GM18858 (cell line): Measurements from ENCODE around the gene COPS6.
A peak's percentile ranks its signal among the peaks of the same experiment; 100 is the strongest.

Experiments
- ATAC-seq: cut with Tn5 transposase; IDR thresholded peaks from one replicate; pipeline ENCODE4 v1.9.1; 2021; ENCODE audit not compliant: unreplicated experiment

Gene COPS6

DNA sequence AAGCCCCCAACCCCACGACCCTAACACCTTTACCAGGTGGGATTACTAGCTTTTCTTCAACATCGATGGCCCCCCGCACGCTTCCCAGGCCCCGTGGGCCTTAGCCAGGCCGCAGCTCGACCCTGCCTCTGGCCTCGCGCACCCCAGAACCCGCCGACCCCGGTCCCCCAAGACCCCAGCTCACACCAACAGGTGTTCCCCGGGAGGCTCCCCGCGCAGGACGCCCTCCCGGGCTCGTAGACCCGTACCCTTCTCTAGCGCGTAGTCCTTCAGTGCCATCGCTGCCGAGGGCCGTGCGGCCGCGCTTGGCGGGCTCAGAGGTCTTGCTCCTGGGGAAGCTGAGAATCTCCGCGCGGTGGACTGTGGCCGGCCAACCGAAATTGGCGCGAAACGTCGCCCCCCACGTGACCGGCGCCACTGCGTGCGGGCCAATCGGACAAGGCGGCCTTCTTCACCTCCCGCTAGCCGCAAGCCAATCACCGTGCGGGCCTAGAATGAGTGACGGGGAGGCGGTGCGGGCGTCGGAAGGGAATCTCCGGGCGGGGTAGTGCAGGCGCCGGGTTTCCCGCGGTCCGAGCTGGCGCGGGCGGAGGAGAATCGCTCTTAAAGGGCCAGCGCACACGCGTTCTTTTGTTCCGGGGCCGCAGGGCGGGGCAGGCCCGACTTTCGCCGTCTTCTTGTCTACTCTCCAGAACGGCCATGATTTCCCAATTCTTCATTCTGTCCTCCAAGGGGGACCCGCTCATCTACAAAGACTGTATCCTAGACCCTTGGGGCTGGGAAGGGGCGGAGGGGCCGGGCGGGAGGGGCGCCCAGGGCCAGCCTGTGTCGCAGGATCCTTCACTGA, 12.5 kb downstream of the COPS6 start, which contains the start of the genes AP4M1 and MCM7:
Gene AP4M1, plus strand, starts transcription at position 628 of the 847 bp plus-strand sequence. Its CDS starts 72 bp downstream, at position 700.
Gene MCM7, minus strand, starts transcription at position 382 of the 847 bp plus-strand sequence. Its CDS starts 103 bp downstream, at position 279.
- peak; percentile 54 for ATAC-seq

DNA sequence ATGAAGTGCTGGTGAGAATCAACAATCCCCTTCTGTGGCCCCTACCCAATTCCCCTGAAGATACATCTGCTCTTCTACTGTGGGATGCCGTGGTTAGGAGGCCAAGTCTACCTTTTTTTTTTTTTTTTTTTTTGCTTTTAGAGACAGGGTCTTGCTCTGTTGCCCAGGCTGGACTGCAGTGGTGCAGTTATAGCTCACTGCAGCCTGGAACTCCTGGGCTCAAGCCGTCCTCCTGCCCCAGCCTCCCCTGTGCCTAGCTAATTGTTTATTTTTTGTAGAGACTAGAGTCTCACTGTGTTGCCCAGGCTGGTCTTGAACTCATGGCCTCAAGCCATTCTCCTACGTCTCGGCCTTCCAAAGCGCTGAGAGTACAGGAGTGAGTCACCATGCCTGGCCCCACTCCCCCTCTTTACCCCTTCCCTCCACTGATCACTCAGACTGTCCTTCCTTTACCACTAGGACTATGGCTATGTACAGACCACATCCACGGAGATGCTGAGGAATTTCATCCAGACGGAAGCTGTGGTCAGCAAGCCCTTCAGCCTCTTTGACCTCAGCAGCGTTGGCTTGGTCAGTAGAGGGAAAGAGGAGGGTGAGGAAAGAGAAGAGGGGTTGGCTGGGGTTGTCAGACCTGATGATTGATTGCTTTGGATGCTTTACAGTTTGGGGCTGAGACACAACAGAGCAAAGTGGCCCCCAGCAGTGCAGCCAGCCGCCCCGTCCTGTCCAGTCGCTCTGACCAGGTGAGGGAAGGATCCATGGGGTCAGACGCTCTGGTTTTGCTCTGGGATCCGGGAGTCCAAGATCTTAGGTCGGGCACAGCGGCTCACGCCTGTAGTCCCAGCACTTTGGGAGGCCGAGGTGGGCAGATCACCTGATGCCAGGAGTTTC, 14.4 kb downstream of the COPS6 start:
- no peak for ATAC-seq

DNA sequence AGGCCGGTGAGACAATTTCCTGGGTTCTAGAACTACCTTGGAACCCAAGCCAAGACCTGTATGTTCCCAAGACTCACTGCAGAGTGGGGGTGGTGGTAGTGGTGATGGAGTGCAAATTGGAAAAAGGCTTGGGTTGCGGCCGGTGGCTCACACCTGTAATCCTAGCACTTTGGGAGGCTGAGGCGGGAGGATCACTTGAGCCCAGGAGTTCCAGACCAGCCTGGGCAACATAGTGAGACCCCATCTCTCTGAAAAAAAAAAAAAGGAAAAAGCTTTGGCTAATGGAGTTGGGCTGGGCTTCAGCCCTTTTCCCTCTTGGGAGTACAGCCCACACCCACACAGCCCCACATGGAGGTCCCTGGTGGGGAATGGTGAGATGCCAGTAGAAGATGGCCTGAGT, 16.8 kb downstream of the COPS6 start:
- no peak for ATAC-seq

DNA sequence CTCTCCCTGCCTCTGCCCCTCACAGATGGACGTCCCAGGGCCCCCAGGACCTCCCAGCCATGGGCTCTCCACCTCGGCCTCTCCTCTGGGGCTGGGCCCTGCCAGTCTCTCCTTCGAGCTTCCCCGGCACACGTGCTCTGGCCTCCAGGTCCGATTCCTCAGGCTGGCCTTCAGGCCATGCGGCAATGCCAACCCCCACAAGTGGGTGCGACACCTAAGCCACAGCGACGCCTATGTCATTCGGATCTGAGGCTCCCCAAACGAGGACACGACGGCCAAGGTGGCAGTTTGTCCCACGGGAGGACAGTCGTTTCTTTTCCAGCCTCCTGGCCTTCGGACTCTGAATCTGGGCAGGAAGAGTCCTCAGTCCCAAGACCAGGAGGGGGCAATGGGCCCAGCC, 17.9 kb downstream of the COPS6 start:
- ATAC-seq, result no peak

DNA sequence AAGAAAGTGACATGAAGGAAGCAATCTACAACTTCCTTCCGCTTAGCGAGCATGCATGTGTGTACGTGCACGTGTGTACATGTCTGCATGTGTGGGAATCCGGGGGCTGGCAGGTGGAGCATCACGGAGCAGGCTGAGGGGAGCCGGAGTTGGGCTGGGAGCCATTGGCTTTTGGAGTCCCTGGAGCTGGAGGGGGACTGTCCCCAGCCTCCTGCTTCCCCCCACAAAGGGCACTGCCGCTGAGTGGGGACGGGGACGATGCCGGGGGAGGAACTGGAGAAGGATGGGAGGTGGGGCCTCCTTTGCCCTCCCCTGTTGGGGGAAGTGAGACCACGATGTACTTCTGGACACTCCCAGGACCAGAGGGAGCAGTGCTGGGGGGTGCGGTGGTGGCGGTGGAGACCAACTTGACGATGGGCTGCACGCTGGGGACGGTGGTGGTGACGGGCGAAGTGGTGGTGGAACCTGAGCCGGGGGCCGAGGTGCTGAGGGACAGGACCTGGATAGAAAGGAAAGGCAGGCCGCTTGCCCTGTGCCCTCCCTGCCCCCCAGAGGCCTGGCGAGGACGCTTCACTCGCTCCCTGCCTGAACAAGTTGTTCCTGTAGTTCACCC, 18.5 kb downstream of the COPS6 start:
- ATAC-seq, result no peak

DNA sequence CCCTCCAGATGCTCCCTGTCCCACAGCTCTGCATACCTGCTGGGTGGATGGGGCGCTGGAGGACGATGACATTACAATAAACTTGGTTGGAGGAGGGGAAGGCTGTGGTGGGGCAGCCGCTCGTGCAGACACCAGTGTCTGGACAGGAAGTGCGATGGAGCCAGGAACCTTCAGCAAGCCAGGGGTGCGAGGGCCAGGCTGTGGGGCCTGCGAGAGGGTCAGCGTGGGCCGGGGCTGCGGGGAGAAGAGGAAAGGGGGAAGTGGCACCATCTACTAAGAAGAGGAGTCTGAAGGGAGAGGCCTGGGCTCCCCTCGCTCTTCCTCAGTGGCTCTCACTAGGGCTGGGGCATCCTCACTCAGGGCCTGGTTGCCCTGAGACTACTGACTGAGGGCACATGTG, 19.1 kb downstream of the COPS6 start:
- no peak for ATAC-seq

DNA sequence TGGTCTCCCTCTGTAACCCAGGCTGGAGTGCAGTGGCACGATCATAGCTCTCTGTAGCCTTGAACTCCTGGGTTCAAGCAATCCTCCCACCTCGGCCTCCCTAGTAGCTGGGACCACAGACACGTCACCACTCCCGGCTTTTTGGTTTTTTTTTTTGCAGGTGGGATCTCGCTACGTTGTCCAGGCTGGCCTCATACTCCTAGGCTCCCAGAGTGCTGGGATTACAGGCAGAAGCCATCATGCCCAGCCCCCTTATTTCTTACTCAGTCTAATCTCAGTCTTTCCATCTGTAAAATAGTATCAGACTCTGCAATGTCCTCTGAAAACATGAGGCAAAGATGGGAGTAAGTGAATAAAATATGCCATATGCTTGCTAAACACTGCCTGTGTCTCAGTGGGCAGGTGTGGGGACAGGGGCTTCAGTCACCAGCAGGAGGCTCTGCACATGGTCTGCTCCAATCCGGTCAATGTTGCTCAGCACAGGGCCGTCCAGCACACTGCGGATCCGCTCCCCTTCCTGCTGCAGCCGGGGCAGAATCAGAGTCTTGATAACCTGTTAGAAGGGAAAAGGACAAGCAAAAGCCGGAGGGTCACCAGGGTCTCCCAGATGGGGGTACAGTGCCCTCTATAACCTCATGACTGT, 20.9 kb downstream of the COPS6 start:
- ATAC-seq, result no peak

DNA sequence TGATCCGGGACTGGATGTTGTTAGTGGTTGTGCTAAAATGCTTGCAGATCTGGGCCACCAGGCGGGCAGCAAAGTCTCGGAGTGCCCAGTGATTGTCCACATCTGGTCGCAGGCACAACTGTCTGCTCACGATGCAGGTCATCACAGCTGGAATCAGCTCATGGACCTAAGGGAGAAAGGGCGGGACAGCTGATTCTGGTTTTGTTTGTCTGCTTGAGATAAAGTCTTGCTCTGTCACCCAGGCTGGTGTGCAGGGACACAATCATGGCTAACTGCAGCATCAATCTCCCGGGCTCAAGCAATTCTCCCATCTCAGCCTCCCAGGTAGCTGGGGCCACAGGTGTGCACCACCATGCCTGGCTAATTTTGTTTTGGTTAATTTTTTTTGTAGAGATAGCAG, 22.4 kb downstream of the COPS6 start:
- ATAC-seq, result no peak

DNA sequence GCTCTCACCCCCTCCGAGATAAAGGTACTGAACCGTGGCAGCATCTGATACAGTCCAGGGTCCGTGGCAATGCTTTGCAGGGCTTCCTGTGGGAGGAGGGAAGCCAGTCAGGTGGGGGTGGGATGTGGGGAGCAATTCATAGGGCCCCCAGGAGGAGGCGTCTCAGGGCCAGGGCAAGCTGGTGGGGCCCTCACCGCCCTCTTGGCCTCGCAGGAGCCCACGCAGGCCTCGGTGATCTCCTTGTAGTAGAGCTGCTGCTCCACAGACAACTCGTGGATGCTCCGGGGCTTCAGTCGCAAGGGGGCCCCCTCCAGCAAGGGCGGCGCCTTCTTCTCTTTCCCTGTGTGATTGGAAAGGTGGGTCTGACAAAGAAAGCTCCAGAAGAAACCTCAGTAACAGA, 23.1 kb downstream of the COPS6 start:
- ATAC-seq, result no peak

DNA sequence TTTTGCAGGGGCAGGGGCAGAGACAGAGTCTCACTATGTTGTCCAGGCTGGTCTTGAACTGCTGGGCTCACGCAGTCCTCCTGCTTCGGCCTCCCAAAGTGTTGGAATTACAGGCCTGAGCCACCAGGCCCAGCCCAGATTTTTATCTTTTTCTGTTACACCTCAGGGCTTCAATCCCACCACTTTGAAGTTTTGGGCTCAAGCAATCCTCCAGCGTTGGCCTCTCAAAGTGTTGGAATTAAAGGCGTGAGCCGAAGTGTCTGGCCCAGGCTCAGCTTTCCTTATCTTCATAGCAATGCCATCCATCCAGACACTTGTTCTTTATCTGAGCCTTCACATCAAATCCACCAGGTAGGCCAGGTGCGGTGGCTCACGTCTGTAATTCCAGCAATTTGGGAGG, 26.3 kb downstream of the COPS6 start:
- no peak for ATAC-seq

DNA sequence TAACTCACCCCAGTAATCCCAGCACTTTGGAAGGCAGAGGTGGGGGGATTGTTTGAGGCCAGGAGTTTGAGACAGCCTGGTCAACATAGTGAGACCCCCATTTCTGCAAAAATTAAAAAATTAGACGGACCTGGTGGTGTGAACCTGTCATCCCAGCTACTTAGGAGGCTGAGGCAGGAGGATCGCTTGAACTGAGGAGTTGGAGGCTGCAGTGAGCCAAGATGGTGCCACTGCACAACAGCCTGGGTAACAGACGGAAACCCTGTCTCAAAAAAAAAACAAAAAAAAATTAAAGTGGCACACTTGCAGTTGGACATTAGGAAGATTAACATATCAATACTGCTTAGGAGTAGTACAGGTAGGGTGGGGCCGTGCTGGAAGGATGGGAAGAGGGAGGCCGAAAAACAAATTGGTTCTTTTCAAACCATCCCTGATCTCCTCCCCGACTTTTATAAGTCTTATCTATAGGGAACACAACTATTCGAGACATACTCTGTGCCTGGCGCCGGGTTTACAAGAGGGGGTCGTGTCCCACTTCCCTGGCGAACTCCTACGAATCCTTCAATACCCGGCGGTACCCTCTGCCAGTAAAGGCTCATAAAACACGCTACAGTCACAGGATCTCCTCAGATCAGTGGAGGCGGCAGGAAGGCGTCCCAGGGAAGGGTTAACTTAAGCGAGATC, 29.8 kb downstream of the COPS6 start:
- ATAC-seq, result no peak

DNA sequence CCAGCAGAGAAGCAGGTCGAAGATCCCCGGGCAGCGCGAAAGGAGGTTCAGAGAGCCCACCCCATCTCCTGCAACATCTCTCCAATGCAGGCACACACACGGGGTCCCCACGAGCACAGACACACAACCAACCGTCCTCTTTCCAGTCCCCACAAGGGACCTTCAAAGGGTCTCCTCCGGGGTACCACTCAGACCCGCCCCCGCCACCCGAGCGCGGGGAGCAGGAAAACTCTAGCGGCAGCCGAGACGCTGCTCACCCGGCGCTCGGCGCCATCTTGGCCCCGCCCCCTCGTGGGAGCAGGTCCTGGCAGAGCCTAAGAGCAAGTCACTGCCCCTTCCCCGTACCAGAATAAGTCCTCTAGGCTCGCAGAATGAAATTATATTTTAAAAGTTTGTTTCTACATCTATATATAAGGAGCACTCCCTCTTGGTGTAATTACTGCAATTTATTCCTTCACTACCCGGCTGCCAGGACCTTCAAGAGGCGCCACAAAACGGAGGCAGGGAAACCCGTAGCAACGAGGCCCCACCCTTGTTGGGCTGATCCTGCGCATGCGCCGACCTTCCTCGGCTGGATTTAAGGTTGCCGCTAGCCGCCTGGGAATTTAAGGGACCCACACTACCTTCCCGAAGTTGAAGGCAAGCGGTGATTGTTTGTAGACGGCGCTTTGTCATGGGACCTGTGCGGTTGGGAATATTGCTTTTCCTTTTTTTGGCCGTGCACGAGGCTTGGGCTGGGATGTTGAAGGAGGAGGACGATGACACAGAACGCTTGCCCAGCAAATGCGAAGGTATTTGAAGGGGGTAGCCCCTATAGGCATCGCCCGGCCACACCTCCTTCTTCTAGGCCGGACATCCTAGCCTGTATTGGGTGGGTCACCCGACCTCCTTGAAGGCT, 30.6 kb downstream of the COPS6 start, which contains the start of the genes CNPY4 and TAF6:
Gene CNPY4, plus strand, starts transcription at position 563 of the 898 bp plus-strand sequence. Its CDS starts 111 bp downstream, at position 674.
Gene TAF6, minus strand, starts transcription at position 287 of the 898 bp plus-strand sequence. CDS start 5,149 bp downstream, outside the sequence.
- peak; percentile 50 for ATAC-seq

DNA sequence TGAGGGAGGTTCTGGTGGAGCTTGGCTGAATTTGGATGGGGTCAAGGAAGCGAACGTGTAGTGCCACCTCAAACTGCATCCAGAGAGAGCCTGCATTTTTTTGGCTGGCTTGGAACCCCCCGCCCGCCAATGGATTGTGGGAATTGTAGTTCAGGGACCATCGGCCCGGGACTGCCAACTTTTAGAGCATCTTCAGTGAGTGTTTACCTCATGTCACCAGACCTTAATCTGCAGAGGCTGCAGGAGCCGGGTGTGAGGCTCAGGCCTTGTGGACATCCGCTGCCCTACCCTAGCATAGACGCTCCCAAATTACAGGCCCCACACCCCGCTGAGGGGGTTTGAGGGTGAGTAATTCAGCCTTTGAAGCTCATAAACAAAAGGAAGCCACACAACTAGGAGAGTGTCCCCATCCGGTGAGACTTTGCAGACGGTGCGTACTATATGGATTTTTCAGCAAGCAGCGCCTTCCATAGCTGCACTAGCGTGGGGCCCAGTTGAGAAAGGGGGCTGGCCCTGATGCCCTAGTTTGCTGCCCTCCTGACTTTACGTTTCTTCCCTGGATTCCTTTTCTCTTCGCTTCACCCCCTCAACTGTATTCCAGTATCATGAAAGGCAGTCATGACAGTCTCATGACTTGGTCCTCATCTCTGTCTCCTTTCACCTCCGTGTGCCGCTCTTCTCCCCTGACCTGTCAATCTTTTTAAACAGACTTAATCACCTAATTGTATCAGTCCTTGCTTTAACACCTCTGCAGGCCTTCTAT, 31.4 kb downstream of the COPS6 start:
- peak; percentile 22 for ATAC-seq

DNA sequence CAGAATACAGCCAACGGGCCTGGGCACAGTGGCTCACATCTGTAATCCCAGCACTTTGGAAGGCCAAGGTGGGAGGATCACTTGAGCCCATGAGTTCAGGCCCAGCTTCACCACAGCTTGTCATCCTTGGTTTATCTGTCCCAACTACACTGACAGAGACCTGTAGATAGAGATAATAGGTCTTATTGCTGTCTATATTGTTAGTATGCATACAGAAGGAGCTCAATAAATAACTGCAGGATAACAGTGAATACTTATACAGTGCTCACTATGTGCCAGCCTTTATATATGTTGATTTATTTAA, 31.9 kb downstream of the COPS6 start:
- no peak for ATAC-seq

DNA sequence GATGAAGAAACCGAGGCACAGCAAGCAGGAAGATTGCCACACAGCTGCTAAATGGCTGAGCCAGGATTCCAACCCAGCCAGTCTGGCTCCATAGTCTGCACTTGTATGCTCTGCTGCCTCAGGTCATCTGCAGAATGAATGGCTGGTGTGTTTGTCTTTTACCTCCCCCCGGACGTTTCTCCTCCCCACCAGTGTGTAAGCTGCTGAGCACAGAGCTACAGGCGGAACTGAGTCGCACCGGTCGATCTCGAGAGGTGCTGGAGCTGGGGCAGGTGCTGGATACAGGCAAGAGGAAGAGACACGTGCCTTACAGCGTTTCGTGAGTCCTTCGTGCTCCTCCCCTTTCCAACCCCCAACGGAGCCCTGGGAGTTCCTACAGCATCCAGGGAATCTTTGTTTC, 33.3 kb downstream of the COPS6 start:
- no peak for ATAC-seq

DNA sequence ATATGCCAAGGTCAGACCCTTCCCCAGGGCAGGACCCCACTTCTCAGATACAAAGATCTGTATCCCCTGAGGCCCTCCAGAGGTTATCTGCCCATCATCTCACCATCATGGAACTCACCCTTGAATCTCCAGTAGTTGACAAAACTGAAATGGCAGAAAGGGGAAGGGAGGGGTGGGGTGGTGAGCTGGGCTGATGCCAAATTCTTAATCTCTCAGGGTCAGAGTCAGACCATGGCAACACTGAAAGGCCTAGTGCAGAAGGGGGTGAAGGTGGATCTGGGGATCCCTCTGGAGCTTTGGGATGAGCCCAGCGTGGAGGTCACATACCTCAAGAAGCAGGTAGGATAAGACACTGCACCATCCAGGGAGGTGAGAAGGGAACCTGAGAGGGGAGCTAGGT, 33.8 kb downstream of the COPS6 start:
- no peak for ATAC-seq

DNA sequence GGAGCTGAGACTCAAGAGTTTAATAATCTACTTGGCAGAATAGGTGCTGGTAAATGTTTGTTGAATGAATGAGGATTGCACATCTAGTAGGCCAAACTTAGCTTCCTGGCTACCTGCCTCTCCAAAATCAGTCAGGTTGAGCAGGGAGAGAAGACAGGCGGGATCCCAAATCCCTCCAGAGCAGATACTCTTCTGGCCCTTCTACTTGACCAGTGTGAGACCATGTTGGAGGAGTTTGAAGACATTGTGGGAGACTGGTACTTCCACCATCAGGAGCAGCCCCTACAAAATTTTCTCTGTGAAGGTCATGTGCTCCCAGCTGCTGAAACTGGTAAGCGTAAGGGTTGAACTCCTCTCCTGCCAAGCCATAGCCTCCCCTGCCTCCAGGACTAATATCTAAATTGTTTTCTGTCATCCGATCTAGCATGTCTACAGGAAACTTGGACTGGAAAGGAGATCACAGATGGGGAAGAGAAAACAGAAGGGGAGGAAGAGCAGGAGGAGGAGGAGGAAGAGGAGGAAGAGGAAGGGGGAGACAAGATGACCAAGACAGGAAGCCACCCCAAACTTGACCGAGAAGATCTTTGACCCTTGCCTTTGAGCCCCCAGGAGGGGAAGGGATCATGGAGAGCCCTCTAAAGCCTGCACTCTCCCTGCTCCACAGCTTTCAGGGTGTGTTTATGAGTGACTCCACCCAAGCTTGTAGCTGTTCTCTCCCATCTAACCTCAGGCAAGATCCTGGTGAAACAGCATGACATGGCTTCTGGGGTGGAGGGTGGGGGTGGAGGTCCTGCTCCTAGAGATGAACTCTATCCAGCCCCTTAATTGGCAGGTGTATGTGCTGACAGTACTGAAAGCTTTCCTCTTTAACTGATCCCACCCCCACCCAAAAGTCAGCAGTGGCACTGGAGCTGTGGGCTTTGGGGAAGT, 35.8 kb downstream of the COPS6 start:
- ATAC-seq, result no peak
